Tibial nerve (tissue), 4 donors: Measurements from ENCODE around the gene UBR4. TPM values are rescaled to one million over a fixed set of nuclear protein-coding genes. Genes with fewer than 3 reads are reported as not detected.

Experiments used
- DNase-seq, 2 donors: peaks; one replicate each; pipeline ENCODE4 v3.0.0-alpha.2; 2019; ENCODE audit warnings: low spot score in 2 of 2
- H3K27ac ChIP-seq, 4 donors: fragments of 200-600 bp; sonication (generic) in 3 of 4; one replicate each; pipeline ENCODE4 v1.5.1; 2017 to 2019; ENCODE audit warnings: mild to moderate bottlenecking in 1 of 4
- H3K27me3 ChIP-seq, 2 donors: fragments of 200-600 bp; sonication (generic) in 1 of 2; one replicate each; pipeline versions ENCODE4 v1.5.1 to v1.6.0; 2017 to 2019
- H3K36me3 ChIP-seq, 3 donors: fragments of 200-600 bp; sonication (generic); one replicate each; pipeline ENCODE4 v1.5.1; 2018 to 2019
- H3K4me1 ChIP-seq, 4 donors: fragments of 200-600 bp; sonication (generic) in 3 of 4; one replicate each; pipeline ENCODE4 v1.5.1; 2017 to 2019
- H3K4me3 ChIP-seq, 4 donors: fragments of 200-600 bp; sonication (generic) in 3 of 4; one replicate each; pipeline ENCODE4 v1.5.1; 2017 to 2019; ENCODE audit warnings: mild to moderate bottlenecking in 1 of 4, moderate library complexity in 1 of 4
- H3K9me3 ChIP-seq, 4 donors: fragments of 200-600 bp; sonication (generic) in 3 of 4; one replicate each; pipeline ENCODE4 v1.5.1; 2017 to 2019
- EP300 ChIP-seq, 2 donors: sonication (generic); formaldehyde crosslinking; IDR thresholded peaks; one replicate each; pipeline ENCODE4 v1.6.1; 2017; ENCODE audit warnings: antibody characterized with exemption in 2 of 2, mild to moderate bottlenecking in 1 of 2
- POLR2A ChIP-seq, 2 donors: fragments of 450-650 bp; IDR thresholded peaks; one replicate each; pipeline ENCODE4 v1.6.1; 2017; ENCODE audit warnings: antibody characterized with exemption in 2 of 2, mild to moderate bottlenecking in 2 of 2, moderate library complexity in 2 of 2
- WGBS, 2 donors: methylation state at CpG; one replicate each; pipeline ENCODE4 v1.1.5; 2018; 5-methylcytosine and 5-hydroxymethylcytosine counted together
- total RNA-seq, 4 donors: library from RNA; depleted of rRNA; stranded (reverse); fragments of >200 nt; gene quantifications; one replicate each; pipeline ENCODE4 v1.1.0, GENCODE V29; 2016
- TF ChIP-seq, protein P1 (sequence below), 5 experiments: fragments of 200-600 bp in 3 of 5; fragments of 450-650 bp in 2 of 5; sonication (generic) in 3 of 5; IDR thresholded peaks; one replicate each; pipeline ENCODE4 v1.5.1; 2016 to 2019; ENCODE audit warnings: antibody characterized with exemption in 5 of 5, mild to moderate bottlenecking in 3 of 5, moderate library complexity in 2 of 5

Gene UBR4
- total RNA-seq, 4 donors from 2014 or later = 107 to 190 (median 142) TPM

DNA sequence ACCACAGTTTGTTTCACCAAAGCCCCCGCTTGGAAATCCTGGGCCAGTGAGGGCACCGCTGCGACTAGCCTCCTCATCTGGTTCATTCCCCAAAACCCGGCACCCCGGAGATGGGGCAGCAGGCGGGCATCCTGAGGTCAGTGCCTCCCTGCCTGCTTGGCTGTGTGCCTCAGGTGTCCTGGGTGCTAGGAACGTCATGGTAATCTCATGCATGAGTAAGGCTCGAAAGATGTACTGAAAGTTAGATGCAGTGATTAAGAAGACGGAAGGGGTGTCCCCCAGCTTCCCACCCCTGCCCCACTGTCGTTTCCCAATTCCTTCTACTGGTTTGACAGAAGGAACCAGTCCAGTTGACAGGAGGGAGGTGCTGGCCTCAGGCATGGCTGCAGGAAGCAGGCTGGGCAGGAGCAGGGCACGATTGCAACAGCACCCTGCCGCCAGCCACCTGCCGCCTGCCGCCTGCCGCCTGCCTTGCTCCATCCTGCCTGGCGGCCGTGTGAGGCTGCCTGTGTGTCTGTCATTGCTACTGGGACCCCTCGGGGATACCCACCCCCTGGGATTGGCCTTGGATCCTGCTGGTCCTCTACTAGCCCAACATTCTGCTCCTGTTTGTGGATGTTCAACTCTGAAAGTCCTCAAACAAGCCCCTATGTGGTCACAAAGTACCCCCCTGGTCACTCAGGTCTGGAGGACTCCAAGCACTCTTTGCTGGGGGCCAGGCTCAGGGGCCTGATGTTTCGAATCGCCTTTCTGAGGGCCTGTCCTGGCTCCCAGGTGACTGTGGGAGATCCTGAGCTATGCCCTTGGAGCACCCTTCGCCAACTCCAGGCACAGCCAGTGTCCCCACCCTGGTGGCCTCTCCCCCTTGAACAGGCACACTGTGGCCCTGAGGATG lies 180.6 kb downstream of the UBR4 start:
- 71 to 72% methylated on average over 19 to 20 of the region's 21 CpGs for WGBS, 2 donors
- no peak for DNase-seq
- H3K4me3 ChIP-seq = no peak overlapping the region
- TF ChIP-seq EP300 (IDR thresholded peaks at IDR 0.05) (no peak), POLR2A (IDR thresholded peaks at IDR 0.05) (no peak)
- H3K4me1 ChIP-seq = no peaks in the 10 kb centered on the region
- H3K27me3 ChIP-seq = peaks cover 0 to 14% of the 10 kb centered on the region in 2 donors
- no peak overlapping the region for H3K27ac ChIP-seq
- H3K36me3 ChIP-seq = no peaks in the 10 kb centered on the region
- no peaks in the 10 kb centered on the region for H3K9me3 ChIP-seq

DNA sequence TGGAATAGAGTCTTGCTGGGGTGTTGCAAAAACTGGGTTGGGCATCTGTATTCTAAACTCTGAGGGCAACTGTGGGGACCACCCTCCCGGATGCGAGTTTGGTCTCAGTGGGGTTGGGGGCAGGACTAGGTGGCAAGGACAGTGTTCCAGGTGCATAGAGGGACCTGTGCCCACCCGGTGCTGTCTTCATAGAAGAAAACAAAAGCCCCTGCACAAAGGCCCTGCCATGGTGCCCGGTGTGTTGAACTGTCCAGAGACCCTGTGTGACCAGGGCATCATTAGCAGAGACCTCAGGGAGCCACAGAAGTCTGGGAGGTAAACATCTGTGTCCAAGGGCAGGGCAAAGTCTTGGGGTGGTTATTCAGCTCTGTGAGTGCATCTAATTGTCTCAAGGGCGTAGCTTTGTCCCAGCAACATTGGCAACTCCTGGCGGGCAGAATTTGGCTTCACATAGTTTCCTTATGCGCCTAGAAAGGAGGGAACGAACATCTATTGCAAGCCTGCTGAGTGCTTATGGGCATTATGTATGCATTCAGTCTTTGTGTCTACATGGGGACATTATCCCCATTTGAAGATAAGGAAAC lies 181.4 kb downstream of the UBR4 start:
- TF ChIP-seq EP300 (IDR thresholded peaks at IDR 0.05) (no peak), POLR2A (IDR thresholded peaks at IDR 0.05) (no peak)
- TF ChIP-seq, protein P1, sequence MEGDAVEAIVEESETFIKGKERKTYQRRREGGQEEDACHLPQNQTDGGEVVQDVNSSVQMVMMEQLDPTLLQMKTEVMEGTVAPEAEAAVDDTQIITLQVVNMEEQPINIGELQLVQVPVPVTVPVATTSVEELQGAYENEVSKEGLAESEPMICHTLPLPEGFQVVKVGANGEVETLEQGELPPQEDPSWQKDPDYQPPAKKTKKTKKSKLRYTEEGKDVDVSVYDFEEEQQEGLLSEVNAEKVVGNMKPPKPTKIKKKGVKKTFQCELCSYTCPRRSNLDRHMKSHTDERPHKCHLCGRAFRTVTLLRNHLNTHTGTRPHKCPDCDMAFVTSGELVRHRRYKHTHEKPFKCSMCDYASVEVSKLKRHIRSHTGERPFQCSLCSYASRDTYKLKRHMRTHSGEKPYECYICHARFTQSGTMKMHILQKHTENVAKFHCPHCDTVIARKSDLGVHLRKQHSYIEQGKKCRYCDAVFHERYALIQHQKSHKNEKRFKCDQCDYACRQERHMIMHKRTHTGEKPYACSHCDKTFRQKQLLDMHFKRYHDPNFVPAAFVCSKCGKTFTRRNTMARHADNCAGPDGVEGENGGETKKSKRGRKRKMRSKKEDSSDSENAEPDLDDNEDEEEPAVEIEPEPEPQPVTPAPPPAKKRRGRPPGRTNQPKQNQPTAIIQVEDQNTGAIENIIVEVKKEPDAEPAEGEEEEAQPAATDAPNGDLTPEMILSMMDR (IDR thresholded peaks at IDR 0.05) = no peak
- no peaks in the 10 kb centered on the region for H3K36me3 ChIP-seq
- H3K27ac ChIP-seq = no peak overlapping the region
- no peak overlapping the region for H3K4me3 ChIP-seq
- 77 to 82% methylated on average over 8 of the region's 8 CpGs for WGBS, 2 donors
- peaks cover 0 to 14% of the 10 kb centered on the region in 2 donors for H3K27me3 ChIP-seq
- DNase-seq = no peak
- no peaks in the 10 kb centered on the region for H3K9me3 ChIP-seq
- no peaks in the 10 kb centered on the region for H3K4me1 ChIP-seq

- no peak overlapping the region for H3K27ac ChIP-seq
- 29 to 31% methylated on average over 7 of the region's 7 CpGs for WGBS, 2 donors
- H3K4me1 ChIP-seq = no peaks in the 10 kb centered on the region
- H3K4me3 ChIP-seq = no peak overlapping the region
- no peaks in the 10 kb centered on the region for H3K36me3 ChIP-seq
- no peak for DNase-seq
- TF ChIP-seq EP300 (IDR thresholded peaks at IDR 0.05) (no peak), POLR2A (IDR thresholded peaks at IDR 0.05) (no peak)
- TF ChIP-seq, protein P1 (IDR thresholded peaks at IDR 0.05) = no peak
- H3K27me3 ChIP-seq = peaks cover 0 to 14% of the 10 kb centered on the region in 2 donors
- no peaks in the 10 kb centered on the region for H3K9me3 ChIP-seq
These were observed 182.0 kb downstream of the UBR4 start for GRCh38 chr1:19028110-19028509.

Other genes starting within 250 kb of the UBR4 start
- 10 to 100 TPM; 25.6 to 46.8 (median 39.1) TPM for gene EMC1, start 41.3 kb upstream of the UBR4 start, total RNA-seq
- gene MRTO4, start 41.5 kb upstream of the UBR4 start, total RNA-seq = 10 to 100 TPM; 16.4 to 33.0 (median 19.5) TPM
- gene AKR7A3, start 78.5 kb upstream of the UBR4 start, total RNA-seq = 1 to 10 TPM in 3 of 4 donors, under 1 TPM in 1; 0.84 to 4.1 (median 2.5) TPM
- gene AKR7A2, start 101.9 kb upstream of the UBR4 start, total RNA-seq = 10 to 100 TPM; 64.5 to 91.0 (median 80.7) TPM
- 10 to 100 TPM; 14.4 to 30.3 (median 21.2) TPM for gene SLC66A1, start 102.1 kb upstream of the UBR4 start, total RNA-seq